GM12892 (cell line): ENCODE data around the gene ING3.

Experiments
- DNase-seq: peaks from one replicate; pipeline ENCODE4 v3.0.0; 2011; ENCODE audit not compliant: insufficient read length
- FAIRE-seq: peaks from 2 replicates; lab custom pipeline; 2011; peaks lifted over from hg19 to GRCh38; lab: Jason Lieb, UNC
- POLR2A ChIP-seq: IDR thresholded peaks from 2 replicates; pipeline ENCODE4 v1.6.1; 2011; ENCODE audit warnings: low read depth, low read length, control low read depth
- POLR2AphosphoS5 ChIP-seq: IDR thresholded peaks from 2 replicates; pipeline ENCODE4 v1.6.1; 2011; ENCODE audit warnings: low read depth, low read length, control low read depth
- TAF1 ChIP-seq: IDR thresholded peaks from 2 replicates; pipeline ENCODE4 v1.6.1; 2011; ENCODE audit warnings: low read depth, mild to moderate bottlenecking, control low read depth, low read length, borderline replicate concordance

The ING3 gene

GRCh38 chr7:121026159-121026558 lies 75.6 kb downstream of the ING3 start:
- no peak for FAIRE-seq
- TF ChIP-seq POLR2A (no peak), POLR2AphosphoS5 (no peak), TAF1 (no peak)
- DNase-seq: no peak

GRCh38 chr7:121026577-121027111 lies 76.1 kb downstream of the ING3 start:
- FAIRE-seq (no peak), DNase-seq (no peak)
- TF ChIP-seq POLR2AphosphoS5 (no peak), TAF1 (no peak), POLR2A (no peak)
